Sigmoid colon (tissue), 7 donors: ENCODE measurements around the gene PRSS57. TPM values are rescaled to one million over a fixed set of nuclear protein-coding genes. Genes with fewer than 3 reads are reported as not detected.

Source experiments
- DNase-seq: peaks from one replicate; pipeline ENCODE4 v3.0.0-alpha.2; 2019
- H3K27ac ChIP-seq, 4 donors: fragments of 200-600 bp; sonication (generic); one replicate each; pipeline ENCODE4 v1.5.1; 2016 to 2019; ENCODE audit warnings: mild to moderate bottlenecking in 1 of 4
- H3K27me3 ChIP-seq, 3 donors: fragments of 200-600 bp; sonication (generic); one replicate each; pipeline ENCODE4 v1.5.1; 2019; ENCODE audit warnings: mild to moderate bottlenecking in 1 of 3
- H3K36me3 ChIP-seq, 4 donors: fragments of 200-600 bp; sonication (generic); one replicate each; pipeline ENCODE4 v1.5.1; 2016 to 2019
- H3K4me1 ChIP-seq, 4 donors: fragments of 200-600 bp; sonication (generic); one replicate each; pipeline ENCODE4 v1.5.1; 2017 to 2019
- H3K4me3 ChIP-seq, 4 donors: fragments of 200-600 bp; sonication (generic); one replicate each; pipeline ENCODE4 v1.5.1; 2017 to 2019; ENCODE audit warnings: mild to moderate bottlenecking in 2 of 4, moderate library complexity in 1 of 4
- H3K9me3 ChIP-seq, 4 donors: fragments of 200-600 bp in 3 of 4; sonication (generic) in 3 of 4; one replicate each; pipeline versions ENCODE4 v1.5.1 to v1.6.1; 2013 to 2019
- EP300 ChIP-seq, 4 donors: sonication (generic); formaldehyde crosslinking; IDR thresholded peaks; one replicate each; pipeline ENCODE4 v1.6.1; 2017; ENCODE audit warnings: antibody characterized with exemption in 4 of 4
- POLR2A ChIP-seq, 2 donors: fragments of 450-650 bp; IDR thresholded peaks; one replicate each; pipeline ENCODE4 v1.6.1; 2016; ENCODE audit warnings: antibody characterized with exemption in 2 of 2, mild to moderate bottlenecking in 2 of 2, moderate library complexity in 2 of 2
- POLR2AphosphoS5 ChIP-seq, 4 donors: sonication (generic); formaldehyde crosslinking; IDR thresholded peaks; one replicate each; pipeline ENCODE4 v1.6.1; 2017; ENCODE audit warnings: antibody characterized with exemption in 4 of 4
- WGBS, 2 donors: extraction: QIAGEN DNeasy Blood & Tissue Kit; methylation state at CpG; one replicate each; pipeline ENCODE4 v1.1.7; 2013; 5-methylcytosine and 5-hydroxymethylcytosine counted together
- intact Hi-C: fragments of 100-400 bp; cut with DNase I; formaldehyde crosslinking; loops from one replicate; pipeline ENCODE4 v1.15.1; 2023
- polyA plus RNA-seq, 3 donors: library from polyadenylated mRNA; stranded (reverse); fragments of 200-250 nt; gene quantifications; one replicate each; pipeline ENCODE4 v1.2.3, GENCODE V29; 2013
- total RNA-seq, 4 donors: library from RNA; depleted of rRNA; stranded (reverse); fragments of >200 nt; gene quantifications; one replicate each; pipeline ENCODE4 v1.1.0, GENCODE V29; 2016
- TF ChIP-seq, protein P1 (sequence below), 4 experiments: fragments of 450-650 bp in 3 of 4; fragments of 200-600 bp in 1 of 4; IDR thresholded peaks; one replicate each; pipeline ENCODE4 v1.5.1; 2016 to 2019; ENCODE audit warnings: antibody characterized with exemption in 4 of 4, mild to moderate bottlenecking in 3 of 4, moderate library complexity in 2 of 4
- donor health status: healthy with polysubstance abuse.
- donor health status: Bipolar disorder and iron deficiency.
- donor health status: healthy.

PRSS57 gene
- total and polyA plus RNA-seq, 7 donors: 0.15 TPM; not detected in 6

DNA sequence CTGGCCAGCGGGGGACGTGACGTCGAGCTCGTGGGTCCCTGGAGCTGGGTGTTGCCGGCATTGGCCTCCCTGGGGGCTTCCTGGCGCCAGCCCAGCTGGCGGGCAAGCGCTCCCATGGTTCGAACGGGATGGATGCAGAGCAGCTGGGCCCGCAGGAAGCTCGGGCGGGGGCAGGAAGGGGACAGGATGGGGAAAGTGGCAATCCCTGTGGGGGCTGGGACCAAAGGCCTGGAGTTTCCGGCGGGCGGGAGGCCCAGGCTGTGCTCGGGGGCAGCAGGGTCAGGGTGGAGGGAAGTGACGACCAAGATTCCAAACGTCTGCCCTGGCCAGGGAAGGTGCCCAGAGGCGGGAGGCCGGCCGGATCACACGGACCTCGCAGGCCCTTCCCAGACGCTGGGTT is 32.8 kb upstream of the PRSS57 start:
- no peak for DNase-seq

DNA sequence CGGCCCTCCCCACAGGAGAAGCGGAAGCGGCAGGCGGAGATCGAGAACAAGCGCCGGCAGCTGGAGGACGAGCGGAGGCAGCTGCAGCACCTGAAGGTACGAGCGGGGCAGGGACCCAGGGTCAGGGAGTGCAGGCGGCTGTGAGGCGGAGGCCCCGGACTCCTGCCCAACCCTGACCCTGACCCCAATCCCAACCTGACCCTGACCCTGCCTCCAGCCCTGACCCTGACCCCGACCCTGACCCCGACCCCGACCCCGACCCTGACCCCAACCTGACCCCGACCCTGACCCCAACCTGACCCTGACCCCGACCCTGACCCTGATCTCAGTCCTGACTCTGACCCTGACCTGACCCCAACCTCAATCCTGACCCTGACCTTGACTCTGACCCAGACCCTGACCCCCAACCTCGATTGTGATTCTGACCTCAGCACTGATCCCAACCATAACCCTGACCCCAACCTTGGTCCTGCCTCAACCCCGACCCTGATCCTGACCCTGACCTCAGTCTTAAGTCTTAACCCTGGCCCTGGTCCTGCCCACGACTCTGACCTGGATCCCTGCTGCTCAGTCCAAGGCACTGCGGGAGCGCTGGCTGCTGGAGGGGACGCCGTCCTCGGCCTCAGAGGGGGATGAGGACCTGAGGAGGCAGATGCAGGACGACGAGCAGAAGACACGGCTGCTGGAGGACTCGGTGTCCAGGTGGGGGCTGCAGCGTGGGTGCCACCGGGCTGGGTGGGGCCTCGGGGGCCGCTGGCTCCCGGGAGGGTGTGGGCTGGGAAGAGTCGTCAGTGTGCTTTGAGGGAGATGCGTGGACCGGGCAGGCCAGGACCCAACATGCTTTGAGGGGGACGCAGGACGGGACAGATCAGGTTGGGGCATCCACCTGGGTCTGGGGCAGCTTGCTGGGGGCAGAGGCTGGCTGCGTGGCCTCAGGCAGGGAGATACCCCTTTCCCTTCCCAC is 32.0 kb upstream of the PRSS57 start:
- no peak for DNase-seq
- H3K27ac ChIP-seq: peak overlapping the region; percentile 36 to 76 (median 50)

More for the DNA sequence above, 32.8 kb upstream of the PRSS57 start:
- Histone ChIP-seq H3K36me3 (peaks cover 0 to 22% (median 5%) of the 10 kb centered on the region in 4 donors), H3K4me3 (no peak overlapping the region), H3K9me3 (no peaks in the 10 kb centered on the region), H3K27me3 (no peaks in the 10 kb centered on the region), H3K4me1 (no peaks in the 10 kb centered on the region), H3K27ac (peak overlapping the region; percentile 36 to 76 (median 50))
- intact Hi-C loops: no loop called here
- WGBS, 2 donors: 64% methylated on average over 26 of the region's 26 CpGs
- TF ChIP-seq POLR2AphosphoS5 (IDR thresholded peaks at IDR 0.05): peak in 2 of 4 donors; percentile 34 to 55
- TF ChIP-seq, protein P1, sequence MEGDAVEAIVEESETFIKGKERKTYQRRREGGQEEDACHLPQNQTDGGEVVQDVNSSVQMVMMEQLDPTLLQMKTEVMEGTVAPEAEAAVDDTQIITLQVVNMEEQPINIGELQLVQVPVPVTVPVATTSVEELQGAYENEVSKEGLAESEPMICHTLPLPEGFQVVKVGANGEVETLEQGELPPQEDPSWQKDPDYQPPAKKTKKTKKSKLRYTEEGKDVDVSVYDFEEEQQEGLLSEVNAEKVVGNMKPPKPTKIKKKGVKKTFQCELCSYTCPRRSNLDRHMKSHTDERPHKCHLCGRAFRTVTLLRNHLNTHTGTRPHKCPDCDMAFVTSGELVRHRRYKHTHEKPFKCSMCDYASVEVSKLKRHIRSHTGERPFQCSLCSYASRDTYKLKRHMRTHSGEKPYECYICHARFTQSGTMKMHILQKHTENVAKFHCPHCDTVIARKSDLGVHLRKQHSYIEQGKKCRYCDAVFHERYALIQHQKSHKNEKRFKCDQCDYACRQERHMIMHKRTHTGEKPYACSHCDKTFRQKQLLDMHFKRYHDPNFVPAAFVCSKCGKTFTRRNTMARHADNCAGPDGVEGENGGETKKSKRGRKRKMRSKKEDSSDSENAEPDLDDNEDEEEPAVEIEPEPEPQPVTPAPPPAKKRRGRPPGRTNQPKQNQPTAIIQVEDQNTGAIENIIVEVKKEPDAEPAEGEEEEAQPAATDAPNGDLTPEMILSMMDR (IDR thresholded peaks at IDR 0.05): no peak

DNA sequence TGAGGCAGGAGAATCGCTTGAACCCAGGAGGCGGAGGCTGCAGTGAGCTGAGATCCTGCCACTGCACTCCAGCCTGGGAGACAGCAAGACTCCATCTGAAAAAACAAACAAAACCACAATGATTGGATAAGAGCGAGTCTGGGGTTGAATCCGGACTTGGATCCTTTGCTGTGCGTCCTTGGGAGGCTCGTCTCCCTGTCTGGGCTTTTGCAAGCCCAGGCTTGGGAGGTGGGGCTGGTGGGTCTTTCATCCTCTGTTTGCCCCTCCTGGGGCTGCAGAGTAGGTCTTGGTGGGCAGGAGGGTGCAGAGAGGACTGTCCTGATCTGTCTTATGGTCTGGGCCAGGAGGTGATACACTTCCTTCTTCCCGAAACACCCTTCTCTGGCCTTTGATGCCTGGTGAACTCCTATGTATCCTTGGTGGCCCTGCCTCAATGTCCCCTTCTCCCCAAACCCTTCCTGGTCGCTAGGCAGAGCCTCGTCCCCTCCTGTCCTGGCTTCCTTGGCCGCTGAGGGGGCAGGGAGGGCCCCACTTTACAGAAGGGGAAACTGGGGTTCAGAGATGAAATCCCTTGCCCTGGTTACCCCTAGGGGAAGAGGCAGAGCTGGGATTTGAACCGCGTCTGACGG is 30.3 kb upstream of the PRSS57 start:
- Histone ChIP-seq H3K27ac (no peak overlapping the region), H3K27me3 (no peaks in the 10 kb centered on the region), H3K9me3 (no peaks in the 10 kb centered on the region), H3K4me3 (no peak overlapping the region), H3K4me1 (peaks cover 0 to 2% (median 0%) of the 10 kb centered on the region in 4 donors), H3K36me3 (peaks cover 0 to 7% (median 2%) of the 10 kb centered on the region in 4 donors)
- TF ChIP-seq, protein P1 (IDR thresholded peaks at IDR 0.05): no peak
- TF ChIP-seq POLR2A (IDR thresholded peaks at IDR 0.05): no peak
- TF ChIP-seq POLR2AphosphoS5 (IDR thresholded peaks at IDR 0.05): no peak
- TF ChIP-seq EP300 (IDR thresholded peaks at IDR 0.05): no peak
- DNase-seq: no peak
- intact Hi-C loops: no loop called here
- WGBS, 2 donors: 76 to 88% methylated on average over 13 of the region's 13 CpGs

More for the DNA sequence above, 32.0 kb upstream of the PRSS57 start:
- Histone ChIP-seq H3K4me1 (no peaks in the 10 kb centered on the region), H3K27me3 (no peaks in the 10 kb centered on the region), H3K9me3 (no peaks in the 10 kb centered on the region), H3K36me3 (peaks cover 0 to 18% (median 5%) of the 10 kb centered on the region in 4 donors), H3K4me3 (no peak overlapping the region)
- intact Hi-C loops: no loop called here
- WGBS, 2 donors: 69 to 85% methylated on average over 43 of the region's 43 CpGs
- TF ChIP-seq POLR2AphosphoS5 (IDR thresholded peaks at IDR 0.05) (no peak), POLR2A (IDR thresholded peaks at IDR 0.05) (no peak), EP300 (IDR thresholded peaks at IDR 0.05) (no peak)
- TF ChIP-seq, protein P1 (IDR thresholded peaks at IDR 0.05): no peak

DNA sequence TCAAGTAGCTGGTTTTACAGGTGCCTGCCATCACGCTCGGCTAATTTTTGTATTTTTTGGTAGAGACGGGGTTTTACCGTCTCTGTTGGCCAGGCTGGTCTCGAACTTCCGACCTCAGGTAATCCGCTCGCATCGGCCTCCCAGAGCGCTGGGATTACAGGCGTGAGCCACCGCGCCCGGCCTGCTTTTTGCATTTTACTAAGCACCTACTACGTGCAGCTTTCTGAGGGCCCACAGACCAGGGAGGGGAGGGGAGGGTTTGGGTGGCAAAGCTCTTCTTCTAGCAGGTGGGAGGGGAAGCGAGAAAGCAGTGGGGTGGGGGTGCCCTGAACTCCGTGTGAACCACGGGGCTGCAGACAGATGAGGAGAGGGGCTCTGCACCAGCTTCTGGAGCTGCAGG is 28.5 kb upstream of the PRSS57 start:
- Histone ChIP-seq H3K4me1 (peaks cover 0 to 21% (median 16%) of the 10 kb centered on the region in 4 donors), H3K27me3 (peaks cover 4 to 15% (median 6%) of the 10 kb centered on the region in 3 donors), H3K27ac (no peak overlapping the region), H3K36me3 (peaks cover 0 to 7% (median 2%) of the 10 kb centered on the region in 4 donors), H3K9me3 (no peaks in the 10 kb centered on the region), H3K4me3 (no peak overlapping the region)
- intact Hi-C loops: no loop called here
- DNase-seq: no peak
- 74 to 86% methylated on average over 18 of the region's 18 CpGs for WGBS, 2 donors
- TF ChIP-seq, protein P1 (IDR thresholded peaks at IDR 0.05): no peak
